Gastroesophageal sphincter (tissue), 3 donors: Measurements from ENCODE around the gene GNA14.

Source experiments
- EP300 ChIP-seq: sonication (generic); formaldehyde crosslinking; IDR thresholded peaks from one replicate; pipeline ENCODE4 v1.6.1; 2017; ENCODE audit warnings: antibody characterized with exemption, mild to moderate bottlenecking
- POLR2A ChIP-seq, 2 donors: fragments of 450-650 bp; IDR thresholded peaks; one replicate each; pipeline ENCODE4 v1.6.1; 2017; ENCODE audit warnings: antibody characterized with exemption in 2 of 2, mild to moderate bottlenecking in 2 of 2, moderate library complexity in 1 of 2
- POLR2AphosphoS5 ChIP-seq: sonication (generic); formaldehyde crosslinking; IDR thresholded peaks from one replicate; pipeline ENCODE4 v1.6.1; 2017; ENCODE audit warnings: antibody characterized with exemption
- TF ChIP-seq, protein P1 (sequence below), 4 experiments: fragments of 200-600 bp in 2 of 4; fragments of 450-650 bp in 2 of 4; sonication (generic) in 1 of 4; IDR thresholded peaks; one replicate each; pipeline ENCODE4 v1.5.1; 2017 to 2019; ENCODE audit warnings: antibody characterized with exemption in 4 of 4, mild to moderate bottlenecking in 2 of 4, moderate library complexity in 2 of 4

DNA sequence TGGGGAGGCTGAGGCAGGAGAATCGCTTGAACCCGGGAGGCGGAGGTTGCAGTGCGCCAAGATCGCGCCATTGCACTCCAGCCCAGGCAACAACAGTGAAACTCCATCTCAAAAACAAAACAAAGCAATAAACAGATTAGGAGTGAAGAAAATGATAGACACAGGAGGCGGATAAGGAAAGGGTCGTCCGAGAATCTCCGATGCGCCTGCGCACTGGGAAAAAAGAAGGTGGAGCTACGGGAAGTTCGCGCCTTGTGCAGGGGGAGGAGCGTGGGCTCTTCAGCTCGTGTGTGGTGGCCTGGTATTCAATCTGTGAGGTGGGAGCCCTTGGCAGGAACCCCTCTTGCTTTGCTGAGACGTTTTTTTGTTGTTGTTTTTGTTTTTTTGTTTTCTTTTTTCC lies 47.3 kb downstream of the GNA14 start:
- TF ChIP-seq, protein P1, sequence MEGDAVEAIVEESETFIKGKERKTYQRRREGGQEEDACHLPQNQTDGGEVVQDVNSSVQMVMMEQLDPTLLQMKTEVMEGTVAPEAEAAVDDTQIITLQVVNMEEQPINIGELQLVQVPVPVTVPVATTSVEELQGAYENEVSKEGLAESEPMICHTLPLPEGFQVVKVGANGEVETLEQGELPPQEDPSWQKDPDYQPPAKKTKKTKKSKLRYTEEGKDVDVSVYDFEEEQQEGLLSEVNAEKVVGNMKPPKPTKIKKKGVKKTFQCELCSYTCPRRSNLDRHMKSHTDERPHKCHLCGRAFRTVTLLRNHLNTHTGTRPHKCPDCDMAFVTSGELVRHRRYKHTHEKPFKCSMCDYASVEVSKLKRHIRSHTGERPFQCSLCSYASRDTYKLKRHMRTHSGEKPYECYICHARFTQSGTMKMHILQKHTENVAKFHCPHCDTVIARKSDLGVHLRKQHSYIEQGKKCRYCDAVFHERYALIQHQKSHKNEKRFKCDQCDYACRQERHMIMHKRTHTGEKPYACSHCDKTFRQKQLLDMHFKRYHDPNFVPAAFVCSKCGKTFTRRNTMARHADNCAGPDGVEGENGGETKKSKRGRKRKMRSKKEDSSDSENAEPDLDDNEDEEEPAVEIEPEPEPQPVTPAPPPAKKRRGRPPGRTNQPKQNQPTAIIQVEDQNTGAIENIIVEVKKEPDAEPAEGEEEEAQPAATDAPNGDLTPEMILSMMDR (IDR thresholded peaks at IDR 0.05) = no peak
- TF ChIP-seq EP300 (no peak), POLR2AphosphoS5 (no peak), POLR2A (IDR thresholded peaks at IDR 0.05) (no peak)
